Activated CD8-positive, alpha-beta memory T cell treated with anti-CD3 and anti-CD28 coated beads, Interleukin-2, amount 50 U/mL, for 4 hours (primary cell): ENCODE data around the gene OR10G8.

Experiments
- DNase-seq: peaks from one replicate; pipeline ENCODE4 v3.0.0-alpha.2; 2020

The OR10G8 gene

DNA sequence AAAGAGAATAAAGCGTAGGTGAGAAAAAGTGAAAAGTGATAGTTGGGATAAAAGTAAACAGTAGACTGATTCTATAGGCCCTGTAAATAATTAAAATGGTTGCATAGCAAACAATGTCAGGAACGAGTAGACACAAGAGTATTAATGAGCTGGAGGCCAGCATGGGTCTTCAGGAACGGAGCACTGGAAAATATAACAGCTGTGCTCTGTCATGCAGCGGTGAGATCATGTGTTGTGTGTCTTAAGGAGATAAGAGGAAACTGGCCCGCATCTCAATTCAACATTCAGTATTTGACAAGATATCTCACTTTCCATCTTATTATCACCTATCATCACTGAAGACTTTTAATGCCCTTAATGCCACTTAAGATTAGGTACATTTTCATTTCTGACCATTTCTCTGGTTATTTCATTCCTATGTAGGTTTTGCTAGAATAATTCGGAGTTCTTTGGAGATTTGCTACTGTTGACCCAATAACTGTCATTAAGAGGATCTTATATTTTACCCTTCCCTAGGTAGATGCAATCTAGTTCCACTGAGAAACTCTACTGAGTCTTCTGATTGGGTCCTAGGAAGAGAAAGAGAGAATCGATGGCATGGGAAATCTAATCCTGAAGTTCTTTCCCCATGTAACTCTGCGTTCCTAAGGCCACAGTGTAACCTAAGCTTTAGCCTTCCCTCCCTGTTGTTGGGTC lies 53.2 kb downstream of the OR10G8 start:
- no peak for DNase-seq
